ENCODE results near the gene AREL1.

AREL1 gene

GRCh38 chr14:74611650-74612349 lies 101.1 kb downstream of the AREL1 start, which contains the start of gene LTBP2:
TSS of gene LTBP2 (minus strand) at chr14:74612237. CDS start at chr14:74611944, 293 bp downstream.
- no peak for DNase-seq (ENCODE audit: low spot score)
